Endothelial cell of umbilical vein (primary cell): ENCODE measurements around the gene CNDP1. TPM values are rescaled to one million over a fixed set of nuclear protein-coding genes. Genes with fewer than 3 reads are reported as not detected.

Source experiments
- Bru-seq: library from RNA; stranded (reverse); fragments of 400-500 nt; gene quantifications from one replicate; lab custom pipeline; 2021; lab: Mats Ljungman, UMichigan
- BruChase-seq, 2 experiments: library from RNA; stranded (reverse); fragments of 400-500 nt; gene quantifications; one replicate each; lab custom pipeline; 2021; lab: Mats Ljungman, UMichigan
- BruUV-seq: library from RNA; stranded (reverse); fragments of 400-500 nt; replicated peaks from 2 replicates; lab custom pipeline; 2021; lab: Mats Ljungman, UMichigan
- CTCF ChIA-PET: fragments of 300-600, 350-600 bp; sonication (Branson Sonifier 250); formaldehyde crosslinking; loops from one replicate; lab custom pipeline; 2021; ENCODE audit warnings: antibody characterized with exemption, inconsistent platforms; lab: Charles Lee
- POLR2A ChIA-PET: fragments of 300-600, 350-600 bp; sonication (Branson Sonifier 250); formaldehyde crosslinking; loops from one replicate; lab custom pipeline; 2021; ENCODE audit warnings: antibody characterized with exemption, inconsistent platforms; lab: Charles Lee
- DNase-seq: peaks from one replicate; pipeline ENCODE4 v3.0.0-alpha.2; 2011; ENCODE audit warnings: low read depth, low spot score
- FAIRE-seq: peaks from 2 replicates; lab custom pipeline; 2011; peaks lifted over from hg19 to GRCh38; lab: Jason Lieb, UNC
- H2AFZ ChIP-seq: 2 replicates; pipeline ENCODE4 v1.6.0; 2012; ENCODE audit warnings: low read depth, low read length, control low read depth, inconsistent platforms
- H3K27ac ChIP-seq: 2 replicates; pipeline ENCODE4 v1.5.1; 2011; ENCODE audit warnings: low read depth, mild to moderate bottlenecking, control low read depth, low read length, moderate library complexity; ENCODE audit not compliant: insufficient read depth
- H3K27me3 ChIP-seq, 2 experiments: 2 replicates each; pipeline versions ENCODE4 v1.6.0 to v1.6.1; 2011; ENCODE audit warnings: low read length in 2 of 2, mixed read lengths in 1 of 2; ENCODE audit not compliant: control insufficient read depth in 2 of 2, insufficient read depth in 2 of 2
- H3K36me3 ChIP-seq, 2 experiments: 2 replicates in 1 of 2; 3 replicates in 1 of 2; pipeline ENCODE4 v1.5.1; 2011; ENCODE audit warnings: low read length in 2 of 2, mild to moderate bottlenecking in 1 of 2, moderate library complexity in 1 of 2; ENCODE audit not compliant: control insufficient read depth in 2 of 2, insufficient read depth in 2 of 2; ENCODE audit errors: extremely low read depth in 1 of 2
- H3K4me1 ChIP-seq: 3 replicates; pipeline ENCODE4 v1.5.1; 2011; ENCODE audit warnings: mild to moderate bottlenecking, low read length; ENCODE audit not compliant: control insufficient read depth, insufficient read depth; ENCODE audit errors: extremely low read depth
- H3K4me2 ChIP-seq: 2 replicates; pipeline ENCODE4 v1.6.1; 2011; ENCODE audit warnings: low read length, control low read depth, mixed read lengths; ENCODE audit not compliant: insufficient read depth
- H3K4me3 ChIP-seq, 3 experiments: fragments of 200-600 bp in 1 of 3; sonication (generic), shearing (Covaris generic) in 1 of 3; replicated peaks in 1 of 3; 2 replicates each; pipeline ENCODE4 v1.5.1; 2011 to 2016; ENCODE audit warnings: control low read depth in 3 of 3, low read length in 3 of 3, mild to moderate bottlenecking in 2 of 3, inconsistent platforms in 1 of 3, low read depth in 1 of 3, moderate library complexity in 1 of 3; ENCODE audit not compliant: insufficient read depth in 1 of 3
- H3K79me2 ChIP-seq: 2 replicates; pipeline ENCODE4 v1.6.0; 2012; ENCODE audit warnings: low read length, inconsistent platforms; ENCODE audit not compliant: control insufficient read depth, insufficient read depth
- H3K9ac ChIP-seq: replicated peaks from 2 replicates; pipeline ENCODE3; 2011; ENCODE audit warnings: low read length, control low read depth; ENCODE audit not compliant: insufficient read depth; ENCODE audit errors: extremely low read depth
- H3K9me1 ChIP-seq: replicated peaks from 3 replicates; pipeline ENCODE4 v1.6.0; 2011; ENCODE audit warnings: mild to moderate bottlenecking, low read length; ENCODE audit not compliant: control insufficient read depth, insufficient read depth; ENCODE audit errors: extremely low read depth
- H3K9me3 ChIP-seq: replicated peaks from 2 replicates; pipeline ENCODE4 v1.5.1; 2012; ENCODE audit warnings: low read length, inconsistent platforms; ENCODE audit not compliant: control insufficient read depth, insufficient read depth
- H4K20me1 ChIP-seq: replicated peaks from 2 replicates; pipeline ENCODE3; 2011; ENCODE audit warnings: mild to moderate bottlenecking, low read length; ENCODE audit not compliant: control insufficient read depth, insufficient read depth; ENCODE audit errors: extremely low read depth
- EZH2 ChIP-seq: IDR thresholded peaks from 2 replicates; pipeline ENCODE4 v1.6.1; 2012; ENCODE audit warnings: borderline replicate concordance, low read depth, mild to moderate bottlenecking, moderate library complexity, low read length, inconsistent platforms; ENCODE audit not compliant: severe bottlenecking
- FOS ChIP-seq: IDR thresholded peaks from 2 replicates; pipeline ENCODE4 v1.6.1; 2011; ENCODE audit warnings: mild to moderate bottlenecking, low read length, moderate library complexity, borderline replicate concordance; ENCODE audit not compliant: insufficient read depth
- GATA2 ChIP-seq: IDR thresholded peaks from 2 replicates; pipeline ENCODE4 v1.7.0; 2011; ENCODE audit warnings: low read depth, mild to moderate bottlenecking, moderate library complexity, mixed read lengths, low read length; ENCODE audit not compliant: insufficient read length, insufficient read depth
- JUN ChIP-seq: IDR thresholded peaks from 2 replicates; pipeline ENCODE4 v1.6.1; 2011; ENCODE audit warnings: borderline replicate concordance, low read depth; ENCODE audit not compliant: insufficient read length, insufficient read depth
- MYC ChIP-seq: IDR thresholded peaks from one replicate; pipeline ENCODE4 v1.6.1; 2011; ENCODE audit warnings: mild to moderate bottlenecking, low read depth, low read length
- POLR2A ChIP-seq: IDR thresholded peaks from 2 replicates; pipeline ENCODE4 v1.6.1; 2012; ENCODE audit warnings: low read depth, mild to moderate bottlenecking, control low read depth, low read length
- POLR2AphosphoS5 ChIP-seq: IDR thresholded peaks from 2 replicates; pipeline ENCODE4 v1.6.1; 2012; ENCODE audit warnings: low read depth, mild to moderate bottlenecking, control low read depth, low read length, moderate library complexity; ENCODE audit not compliant: insufficient read depth
- dilution Hi-C: fragments of 300-500 bp; cut with MboI; formaldehyde crosslinking; loops from one replicate; pipeline ENCODE4 v1.15.0; 2019; ENCODE audit warnings: low sequenced_read_pairs; ENCODE audit not compliant: extremely low pct_ligation_motif_present
- intact Hi-C: fragments of 100-400 bp; cut with micrococcal nuclease; formaldehyde crosslinking; loops from one replicate; pipeline ENCODE4 v1.10.0; 2022
- long read RNA-seq: library from polyadenylated mRNA; stranded (forward); transcript quantifications from one replicate; pipeline ENCODE4 v2.0.0, GENCODE V29; 2021
- polyA minus RNA-seq, 3 experiments: library from RNA; depleted of rRNA, polyadenylated mRNA; stranded (reverse); fragments of >200 nt; gene quantifications; 1 replicate in 1 of 3; 2 replicates in 2 of 3; pipeline ENCODE4 v1.2.3, GENCODE V29; 2011
- polyA plus RNA-seq, 4 experiments: library from polyadenylated mRNA; depleted of rRNA in 3 of 4; stranded (reverse) in 3 of 4; unstranded in 1 of 4; fragments of >200 nt; gene quantifications; 2 replicates each; pipeline versions ENCODE4 v1.2.1 to v1.2.3, GENCODE V29; 2011 to 2012; ENCODE audit warnings: missing spikeins in 1 of 4
- total RNA-seq: library from RNA; stranded (reverse); gene quantifications from 2 replicates; pipeline ENCODE4 v1.2.3, GENCODE V29; 2021
- TF ChIP-seq, protein P1 (sequence below): IDR thresholded peaks from 2 replicates; pipeline ENCODE4 v1.6.1; 2011; ENCODE audit not compliant: insufficient read depth, insufficient read length
- TF ChIP-seq, protein P2 (sequence below), 2 donors: IDR thresholded peaks; 1 replicate in 1 of 2; 2 replicates in 1 of 2; pipeline ENCODE4 v1.5.1; 2011; ENCODE audit warnings: low read length in 2 of 2, mild to moderate bottlenecking in 2 of 2, moderate library complexity in 2 of 2, control low read depth in 1 of 2, inconsistent platforms in 1 of 2, low read depth in 1 of 2; ENCODE audit not compliant: insufficient read depth in 1 of 2; ENCODE audit errors: extremely low read depth in 1 of 2

Gene CNDP1, protein sequence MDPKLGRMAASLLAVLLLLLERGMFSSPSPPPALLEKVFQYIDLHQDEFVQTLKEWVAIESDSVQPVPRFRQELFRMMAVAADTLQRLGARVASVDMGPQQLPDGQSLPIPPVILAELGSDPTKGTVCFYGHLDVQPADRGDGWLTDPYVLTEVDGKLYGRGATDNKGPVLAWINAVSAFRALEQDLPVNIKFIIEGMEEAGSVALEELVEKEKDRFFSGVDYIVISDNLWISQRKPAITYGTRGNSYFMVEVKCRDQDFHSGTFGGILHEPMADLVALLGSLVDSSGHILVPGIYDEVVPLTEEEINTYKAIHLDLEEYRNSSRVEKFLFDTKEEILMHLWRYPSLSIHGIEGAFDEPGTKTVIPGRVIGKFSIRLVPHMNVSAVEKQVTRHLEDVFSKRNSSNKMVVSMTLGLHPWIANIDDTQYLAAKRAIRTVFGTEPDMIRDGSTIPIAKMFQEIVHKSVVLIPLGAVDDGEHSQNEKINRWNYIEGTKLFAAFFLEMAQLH
- total RNA-seq = not detected in 2 replicates
- polyA plus RNA-seq = not detected in 2 replicates
- polyA plus RNA-seq (2011; cell fraction: cytosol; rRNA removed) = not detected in 2 replicates
- 0.06 and 0.22 TPM in 2 replicates for polyA plus RNA-seq (2011; cell fraction: nucleus; rRNA removed)
- polyA plus RNA-seq (2012) = 0.17 TPM in 1 of 2 replicates, not detected in the other
- polyA minus RNA-seq = not detected in 2 replicates
- polyA minus RNA-seq (2011; cell fraction: cytosol; rRNA and poly(A)+ RNA removed) = not detected
- polyA minus RNA-seq (2011; cell fraction: nucleus; rRNA and poly(A)+ RNA removed) = not detected in 2 replicates
- Bru-seq, nascent RNA = percentile 2 among the genes with signal in this experiment
- percentile 9 among the genes with signal in this experiment for BruChase-seq, experiment 1, labeled RNA remaining after a 6-hour chase
- BruChase-seq, experiment 2, labeled RNA remaining after a 2-hour chase = percentile 6 among the genes with signal in this experiment
- long read RNA-seq = 0 reads

DNA sequence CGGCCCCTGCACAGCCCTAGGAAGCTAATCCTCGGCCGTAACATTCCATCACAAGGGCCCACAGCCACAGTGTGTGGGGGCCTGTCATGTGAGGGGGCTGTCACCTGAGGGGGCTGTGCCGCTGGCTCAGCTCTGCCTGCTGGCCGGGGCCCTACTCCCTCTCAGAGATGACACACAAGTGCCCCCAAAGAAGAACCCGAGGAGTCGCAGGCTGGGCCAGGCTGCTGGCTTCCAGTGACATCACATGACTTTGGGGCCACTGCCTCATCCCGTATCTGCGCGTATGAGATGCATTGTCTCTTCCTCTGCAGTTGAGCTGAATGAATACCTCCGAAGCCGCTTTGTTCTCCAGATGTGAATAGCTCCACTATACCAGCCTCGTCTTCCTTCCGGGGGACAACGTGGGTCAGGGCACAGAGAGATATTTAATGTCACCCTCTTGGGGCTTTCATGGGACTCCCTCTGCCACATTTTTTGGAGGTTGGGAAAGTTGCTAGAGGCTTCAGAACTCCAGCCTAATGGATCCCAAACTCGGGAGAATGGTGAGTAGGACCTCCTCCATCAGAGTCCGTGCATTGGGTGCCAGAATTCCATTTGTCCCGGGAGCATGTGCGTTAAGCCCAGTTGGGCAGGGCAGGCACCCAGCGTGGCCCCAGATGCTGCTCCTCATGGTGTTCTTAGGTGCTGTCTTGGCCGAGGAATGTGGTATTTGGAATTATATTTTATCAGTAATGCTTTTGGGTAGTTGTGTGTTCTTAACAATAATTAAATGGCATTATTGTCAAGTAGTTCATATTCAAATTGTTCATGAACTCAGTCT is at the start of gene CNDP1:
Gene CNDP1 (plus strand): TSS at position 351 of the 820 bp plus-strand sequence. CDS start 168 bp downstream, at position 519.
- DNase-seq = no peak

More for the DNA sequence above, at the start of gene CNDP1:
- Histone ChIP-seq H3K36me3 (no peaks in the 10 kb centered on the region), H2AFZ (no peak within 1 kb of the TSS), H3K79me2 (no peaks in the 10 kb centered on the region), H3K9me3 (no peaks in the 10 kb centered on the region), H3K27me3 (no peaks in the 10 kb centered on the region), H3K27ac (no peak within 1 kb of the TSS), H3K9ac (no peak within 1 kb of the TSS), H3K9me1 (no peaks in the 10 kb centered on the region), H3K4me1 (no peaks in the 10 kb centered on the region), H3K4me2 (no peak within 1 kb of the TSS), H4K20me1 (no peaks in the 10 kb centered on the region), H3K4me3 (no peak within 1 kb of the TSS)
- no peak for TF ChIP-seq EZH2
- no peak for TF ChIP-seq MYC
- TF ChIP-seq, protein P1, sequence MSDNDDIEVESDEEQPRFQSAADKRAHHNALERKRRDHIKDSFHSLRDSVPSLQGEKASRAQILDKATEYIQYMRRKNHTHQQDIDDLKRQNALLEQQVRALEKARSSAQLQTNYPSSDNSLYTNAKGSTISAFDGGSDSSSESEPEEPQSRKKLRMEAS = no peak
- no peak for TF ChIP-seq POLR2A
- TF ChIP-seq POLR2AphosphoS5 = no peak
- TF ChIP-seq, protein P2, sequence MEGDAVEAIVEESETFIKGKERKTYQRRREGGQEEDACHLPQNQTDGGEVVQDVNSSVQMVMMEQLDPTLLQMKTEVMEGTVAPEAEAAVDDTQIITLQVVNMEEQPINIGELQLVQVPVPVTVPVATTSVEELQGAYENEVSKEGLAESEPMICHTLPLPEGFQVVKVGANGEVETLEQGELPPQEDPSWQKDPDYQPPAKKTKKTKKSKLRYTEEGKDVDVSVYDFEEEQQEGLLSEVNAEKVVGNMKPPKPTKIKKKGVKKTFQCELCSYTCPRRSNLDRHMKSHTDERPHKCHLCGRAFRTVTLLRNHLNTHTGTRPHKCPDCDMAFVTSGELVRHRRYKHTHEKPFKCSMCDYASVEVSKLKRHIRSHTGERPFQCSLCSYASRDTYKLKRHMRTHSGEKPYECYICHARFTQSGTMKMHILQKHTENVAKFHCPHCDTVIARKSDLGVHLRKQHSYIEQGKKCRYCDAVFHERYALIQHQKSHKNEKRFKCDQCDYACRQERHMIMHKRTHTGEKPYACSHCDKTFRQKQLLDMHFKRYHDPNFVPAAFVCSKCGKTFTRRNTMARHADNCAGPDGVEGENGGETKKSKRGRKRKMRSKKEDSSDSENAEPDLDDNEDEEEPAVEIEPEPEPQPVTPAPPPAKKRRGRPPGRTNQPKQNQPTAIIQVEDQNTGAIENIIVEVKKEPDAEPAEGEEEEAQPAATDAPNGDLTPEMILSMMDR (IDR thresholded peaks at IDR 0.05; ENCODE audit: extremely low read depth in 1 of 2, insufficient read depth in 1 of 2, low read depth in 1 of 2, low read length in 2 of 2) = no peak
- TF ChIP-seq GATA2 = no peak
- no peak for TF ChIP-seq FOS
- no peak for TF ChIP-seq JUN
- FAIRE-seq = no peak
- intact Hi-C loops = no loop called here
- dilution Hi-C loops = no loop called here
- POLR2A ChIA-PET = no interaction called here
- CTCF ChIA-PET = interaction anchor here (1.5 kb wide), 1 partner anchor 17 kb away, joined by 5 read pairs; no protein-coding TSS in a partner anchor
- no TSS peak for BruUV-seq
